SK-N-SH (cell line): ENCODE data around the gene PAQR3.

Source experiments
- CTCF ChIP-seq: fragments of 200-600 bp; sonication (generic); IDR thresholded peaks from 2 replicates; pipeline ENCODE4 v1.6.1; 2017; ENCODE audit warnings: antibody characterized with exemption, mild to moderate bottlenecking, moderate library complexity
- JUND ChIP-seq: IDR thresholded peaks from 2 replicates; pipeline ENCODE4 v1.4.0; 2012
- MXI1 ChIP-seq: IDR thresholded peaks from 2 replicates; pipeline ENCODE4 v1.6.1; 2012; ENCODE audit warnings: mild to moderate bottlenecking, low read depth, low read length, improper control_type of control experiment
- NFIC ChIP-seq: IDR thresholded peaks from 2 replicates; pipeline ENCODE4 v1.4.0; 2012; ENCODE audit warnings: borderline replicate concordance
- POLR2AphosphoS5 ChIP-seq: IDR thresholded peaks from 2 replicates; pipeline ENCODE4 v1.6.1; 2012; ENCODE audit warnings: low read depth, low read length
- RAD21 ChIP-seq: IDR thresholded peaks from 2 replicates; pipeline ENCODE4 v1.6.1; 2012; ENCODE audit warnings: mild to moderate bottlenecking, low read length
- SMC3 ChIP-seq: IDR thresholded peaks from 2 replicates; pipeline ENCODE4 v1.6.1; 2012; ENCODE audit warnings: low read depth, low read length, improper control_type of control experiment
- TAF1 ChIP-seq: IDR thresholded peaks from 2 replicates; pipeline ENCODE4 v1.6.1; 2012; ENCODE audit warnings: low read depth, mild to moderate bottlenecking, low read length, moderate library complexity, borderline replicate concordance
- TF ChIP-seq, protein P1 (sequence below): IDR thresholded peaks from 2 replicates; pipeline ENCODE4 v1.4.0; 2012; ENCODE audit warnings: low read depth, borderline replicate concordance
- TF ChIP-seq, protein P2 (sequence below): IDR thresholded peaks from 2 replicates; pipeline ENCODE4 v1.4.0; 2012; ENCODE audit warnings: low read depth
- TF ChIP-seq, protein P3 (sequence below): IDR thresholded peaks from 2 replicates; pipeline ENCODE4 v1.6.1; 2012; ENCODE audit warnings: mild to moderate bottlenecking, low read depth, low read length, moderate library complexity
- TF ChIP-seq, protein P4 (sequence below): IDR thresholded peaks from 2 replicates; pipeline ENCODE4; 2012

DNA sequence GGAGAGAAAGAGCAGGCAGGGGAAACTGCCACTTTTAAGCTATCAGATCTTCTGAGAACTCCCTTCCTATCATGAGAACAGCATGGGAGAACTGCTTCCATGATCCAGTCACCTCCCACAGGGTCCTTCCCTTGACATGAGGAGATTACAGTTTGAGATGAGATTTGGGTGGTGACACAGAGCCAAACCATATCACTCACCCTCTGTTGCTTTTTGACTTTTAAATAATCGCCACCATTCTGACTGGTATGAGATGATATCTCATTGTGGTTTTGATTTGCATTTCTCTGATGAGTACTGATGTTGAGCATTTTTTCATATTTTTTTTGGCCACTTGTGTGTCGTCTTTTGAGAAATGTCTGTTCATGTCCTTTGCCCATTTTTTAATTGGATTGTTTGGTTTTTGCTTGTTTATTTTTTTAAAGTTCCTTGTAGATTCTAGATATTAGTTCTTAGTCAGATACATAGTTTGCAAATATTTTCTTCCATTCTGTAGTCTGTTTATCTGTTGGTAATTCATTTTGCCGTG, 6.5 kb upstream of the PAQR3 start:
- TF ChIP-seq, protein P1, sequence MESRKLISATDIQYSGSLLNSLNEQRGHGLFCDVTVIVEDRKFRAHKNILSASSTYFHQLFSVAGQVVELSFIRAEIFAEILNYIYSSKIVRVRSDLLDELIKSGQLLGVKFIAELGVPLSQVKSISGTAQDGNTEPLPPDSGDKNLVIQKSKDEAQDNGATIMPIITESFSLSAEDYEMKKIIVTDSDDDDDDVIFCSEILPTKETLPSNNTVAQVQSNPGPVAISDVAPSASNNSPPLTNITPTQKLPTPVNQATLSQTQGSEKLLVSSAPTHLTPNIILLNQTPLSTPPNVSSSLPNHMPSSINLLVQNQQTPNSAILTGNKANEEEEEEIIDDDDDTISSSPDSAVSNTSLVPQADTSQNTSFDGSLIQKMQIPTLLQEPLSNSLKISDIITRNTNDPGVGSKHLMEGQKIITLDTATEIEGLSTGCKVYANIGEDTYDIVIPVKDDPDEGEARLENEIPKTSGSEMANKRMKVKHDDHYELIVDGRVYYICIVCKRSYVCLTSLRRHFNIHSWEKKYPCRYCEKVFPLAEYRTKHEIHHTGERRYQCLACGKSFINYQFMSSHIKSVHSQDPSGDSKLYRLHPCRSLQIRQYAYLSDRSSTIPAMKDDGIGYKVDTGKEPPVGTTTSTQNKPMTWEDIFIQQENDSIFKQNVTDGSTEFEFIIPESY: no peak
- TF ChIP-seq CTCF (no peak), TAF1 (no peak), RAD21 (no peak), JUND (no peak), MXI1 (no peak), NFIC (no peak), POLR2AphosphoS5 (no peak), SMC3 (no peak)
- TF ChIP-seq, protein P2, sequence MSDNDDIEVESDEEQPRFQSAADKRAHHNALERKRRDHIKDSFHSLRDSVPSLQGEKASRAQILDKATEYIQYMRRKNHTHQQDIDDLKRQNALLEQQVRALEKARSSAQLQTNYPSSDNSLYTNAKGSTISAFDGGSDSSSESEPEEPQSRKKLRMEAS: no peak
- TF ChIP-seq, protein P3, sequence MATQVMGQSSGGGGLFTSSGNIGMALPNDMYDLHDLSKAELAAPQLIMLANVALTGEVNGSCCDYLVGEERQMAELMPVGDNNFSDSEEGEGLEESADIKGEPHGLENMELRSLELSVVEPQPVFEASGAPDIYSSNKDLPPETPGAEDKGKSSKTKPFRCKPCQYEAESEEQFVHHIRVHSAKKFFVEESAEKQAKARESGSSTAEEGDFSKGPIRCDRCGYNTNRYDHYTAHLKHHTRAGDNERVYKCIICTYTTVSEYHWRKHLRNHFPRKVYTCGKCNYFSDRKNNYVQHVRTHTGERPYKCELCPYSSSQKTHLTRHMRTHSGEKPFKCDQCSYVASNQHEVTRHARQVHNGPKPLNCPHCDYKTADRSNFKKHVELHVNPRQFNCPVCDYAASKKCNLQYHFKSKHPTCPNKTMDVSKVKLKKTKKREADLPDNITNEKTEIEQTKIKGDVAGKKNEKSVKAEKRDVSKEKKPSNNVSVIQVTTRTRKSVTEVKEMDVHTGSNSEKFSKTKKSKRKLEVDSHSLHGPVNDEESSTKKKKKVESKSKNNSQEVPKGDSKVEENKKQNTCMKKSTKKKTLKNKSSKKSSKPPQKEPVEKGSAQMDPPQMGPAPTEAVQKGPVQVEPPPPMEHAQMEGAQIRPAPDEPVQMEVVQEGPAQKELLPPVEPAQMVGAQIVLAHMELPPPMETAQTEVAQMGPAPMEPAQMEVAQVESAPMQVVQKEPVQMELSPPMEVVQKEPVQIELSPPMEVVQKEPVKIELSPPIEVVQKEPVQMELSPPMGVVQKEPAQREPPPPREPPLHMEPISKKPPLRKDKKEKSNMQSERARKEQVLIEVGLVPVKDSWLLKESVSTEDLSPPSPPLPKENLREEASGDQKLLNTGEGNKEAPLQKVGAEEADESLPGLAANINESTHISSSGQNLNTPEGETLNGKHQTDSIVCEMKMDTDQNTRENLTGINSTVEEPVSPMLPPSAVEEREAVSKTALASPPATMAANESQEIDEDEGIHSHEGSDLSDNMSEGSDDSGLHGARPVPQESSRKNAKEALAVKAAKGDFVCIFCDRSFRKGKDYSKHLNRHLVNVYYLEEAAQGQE: no peak
- TF ChIP-seq, protein P4, sequence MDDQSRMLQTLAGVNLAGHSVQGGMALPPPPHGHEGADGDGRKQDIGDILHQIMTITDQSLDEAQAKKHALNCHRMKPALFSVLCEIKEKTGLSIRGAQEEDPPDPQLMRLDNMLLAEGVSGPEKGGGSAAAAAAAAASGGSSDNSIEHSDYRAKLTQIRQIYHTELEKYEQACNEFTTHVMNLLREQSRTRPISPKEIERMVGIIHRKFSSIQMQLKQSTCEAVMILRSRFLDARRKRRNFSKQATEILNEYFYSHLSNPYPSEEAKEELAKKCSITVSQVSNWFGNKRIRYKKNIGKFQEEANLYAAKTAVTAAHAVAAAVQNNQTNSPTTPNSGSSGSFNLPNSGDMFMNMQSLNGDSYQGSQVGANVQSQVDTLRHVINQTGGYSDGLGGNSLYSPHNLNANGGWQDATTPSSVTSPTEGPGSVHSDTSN: no peak
